IMR-90 (cell line): Measurements from ENCODE around the gene UBR1. TPM values are rescaled to one million over a fixed set of nuclear protein-coding genes. Genes with fewer than 3 reads are reported as not detected.

Source experiments
- ATAC-seq: fragments of 200-7000 bp; cut with Tn5 transposase; 2 replicates; pipeline ENCODE4 v1.9.1; 2020; ENCODE audit warnings: low read depth, mild to moderate bottlenecking, moderate library complexity
- BruUV-seq: library from RNA; stranded (reverse); fragments of 400-500 nt; replicated peaks from 2 replicates; lab custom pipeline; 2021; lab: Mats Ljungman, UMichigan
- CTCF ChIA-PET: fragments of 300-600 bp; formaldehyde crosslinking; extraction: SDS; loops from one replicate; lab custom pipeline; 2021; ENCODE audit warnings: antibody characterized with exemption; lab: Yijun Ruan, JAX
- POLR2A ChIA-PET: fragments of 300-600 bp; sonication (Branson Sonifier 250); formaldehyde crosslinking; loops from one replicate; lab custom pipeline; 2022; ENCODE audit warnings: antibody characterized with exemption; ENCODE audit not compliant: unreplicated experiment; lab: Charles Lee
- DNase-seq: peaks from one replicate; pipeline ENCODE4 v3.0.0; 2013
- H2AFZ ChIP-seq: replicated peaks from 2 replicates; pipeline ENCODE3; 2013; ENCODE audit warnings: low read length, mild to moderate bottlenecking; ENCODE audit not compliant: poor library complexity
- H2AK5ac ChIP-seq: 2 replicates; pipeline ENCODE4 v1.6.1; 2013; ENCODE audit warnings: low read depth, low read length, inconsistent platforms
- H2AK9ac ChIP-seq: replicated peaks from 2 replicates; pipeline ENCODE3; 2013; ENCODE audit warnings: mild to moderate bottlenecking, low read depth, low read length, moderate library complexity; ENCODE audit not compliant: poor library complexity
- H2BK120ac ChIP-seq: 2 replicates; pipeline ENCODE4 v1.6.1; 2013; ENCODE audit warnings: low read depth, low read length, inconsistent platforms
- H2BK15ac ChIP-seq: 3 replicates; pipeline ENCODE4 v1.6.1; 2013; ENCODE audit warnings: low read depth, low read length, inconsistent platforms
- H2BK20ac ChIP-seq: 2 replicates; pipeline ENCODE4 v1.6.1; 2013; ENCODE audit warnings: low read depth, mild to moderate bottlenecking, inconsistent platforms, low read length, moderate library complexity
- H2BK5ac ChIP-seq: 2 replicates; pipeline ENCODE4 v1.6.1; 2013; ENCODE audit warnings: mild to moderate bottlenecking, low read depth, low read length, inconsistent platforms; ENCODE audit not compliant: poor library complexity, severe bottlenecking
- H3K14ac ChIP-seq: replicated peaks from 2 replicates; pipeline ENCODE4 v1.6.1; 2013; ENCODE audit warnings: low read depth, low read length, inconsistent platforms
- H3K18ac ChIP-seq: 2 replicates; pipeline ENCODE4 v1.6.1; 2013; ENCODE audit warnings: low read depth, low read length, control low read depth
- H3K23ac ChIP-seq: 2 replicates; pipeline ENCODE4 v1.6.1; 2013; ENCODE audit warnings: low read depth, low read length, inconsistent platforms
- H3K27ac ChIP-seq: 2 replicates; pipeline ENCODE4 v1.5.1; 2013; ENCODE audit warnings: mild to moderate bottlenecking, control low read depth, low read length; ENCODE audit not compliant: insufficient read depth
- H3K27me3 ChIP-seq: 2 replicates; pipeline ENCODE4 v1.6.1; 2013; ENCODE audit warnings: low read length; ENCODE audit not compliant: control insufficient read depth, insufficient read depth
- H3K36me3 ChIP-seq: 2 replicates; pipeline ENCODE4 v1.6.1; 2013; ENCODE audit warnings: low read length, mixed read lengths; ENCODE audit not compliant: control insufficient read depth, insufficient read depth
- H3K4ac ChIP-seq: 2 replicates; pipeline ENCODE4 v1.6.1; 2013; ENCODE audit warnings: low read depth, low read length, inconsistent platforms
- H3K4me1 ChIP-seq: 2 replicates; pipeline ENCODE4 v1.6.1; 2013; ENCODE audit warnings: low read length, mixed read lengths; ENCODE audit not compliant: control insufficient read depth, insufficient read depth
- H3K4me2 ChIP-seq: 2 replicates; pipeline ENCODE4 v1.6.1; 2013; ENCODE audit warnings: low read depth, mild to moderate bottlenecking, control low read depth, low read length, moderate library complexity
- H3K4me3 ChIP-seq: 2 replicates; pipeline ENCODE4 v1.5.1; 2013; ENCODE audit warnings: low read depth, mild to moderate bottlenecking, control low read depth, low read length, moderate library complexity; ENCODE audit not compliant: insufficient read depth
- H3K56ac ChIP-seq: 2 replicates; pipeline ENCODE4 v1.6.1; 2013; ENCODE audit warnings: low read length, inconsistent platforms; ENCODE audit not compliant: insufficient read depth; ENCODE audit errors: extremely low read depth
- H3K79me1 ChIP-seq, 2 experiments: 2 replicates each; pipeline ENCODE4 v1.6.1; 2013; ENCODE audit warnings: low read length in 2 of 2, inconsistent platforms in 1 of 2, low read depth in 1 of 2
- H3K9ac ChIP-seq: 2 replicates; pipeline ENCODE4 v1.6.1; 2013; ENCODE audit warnings: low read depth, low read length, control low read depth
- H3K9me1 ChIP-seq: 2 replicates; pipeline ENCODE4 v1.6.1; 2013; ENCODE audit warnings: low read length, inconsistent platforms; ENCODE audit not compliant: insufficient read depth
- H3K9me3 ChIP-seq: 2 replicates; pipeline ENCODE4 v1.6.1; 2013; ENCODE audit warnings: low read length; ENCODE audit not compliant: control insufficient read depth, insufficient read depth
- H4K20me1 ChIP-seq: 2 replicates; pipeline ENCODE4 v1.6.1; 2013; ENCODE audit warnings: low read length, inconsistent platforms; ENCODE audit not compliant: insufficient read depth
- H4K5ac ChIP-seq: 2 replicates; pipeline ENCODE4 v1.6.1; 2013; ENCODE audit warnings: mild to moderate bottlenecking, low read depth, low read length, control low read depth
- H4K8ac ChIP-seq, 2 experiments: 2 replicates each; pipeline ENCODE4 v1.6.1; 2013; ENCODE audit warnings: low read depth in 2 of 2, low read length in 2 of 2, control low read depth in 1 of 2, inconsistent platforms in 1 of 2
- H4K91ac ChIP-seq: 2 replicates; pipeline ENCODE4 v1.6.1; 2013; ENCODE audit warnings: low read depth, low read length, inconsistent platforms; ENCODE audit not compliant: insufficient read depth
- CHD1 ChIP-seq: IDR thresholded peaks from 2 replicates; pipeline ENCODE4 v1.6.1; 2012; ENCODE audit warnings: low read depth, low read length, improper control_type of control experiment
- FOS ChIP-seq: fragments of 150-350 bp; IDR thresholded peaks from 2 replicates; pipeline ENCODE4 v1.6.1; 2016; ENCODE audit warnings: low read depth, low read length
- MAFK ChIP-seq: IDR thresholded peaks from 2 replicates; pipeline ENCODE4 v1.6.1; 2012; ENCODE audit warnings: low read depth, low read length, improper control_type of control experiment
- MXI1 ChIP-seq: IDR thresholded peaks from 2 replicates; pipeline ENCODE4 v1.6.1; 2012; ENCODE audit warnings: low read depth, mild to moderate bottlenecking, low read length, moderate library complexity, borderline replicate concordance
- NFE2L2 ChIP-seq: fragments of 150-350 bp; IDR thresholded peaks from 2 replicates; pipeline ENCODE4 v1.6.1; 2016; ENCODE audit warnings: low read depth, mild to moderate bottlenecking, low read length
- POLR2A ChIP-seq: IDR thresholded peaks from 2 replicates; pipeline ENCODE4 v1.6.1; 2012; ENCODE audit warnings: mild to moderate bottlenecking, low read depth, low read length
- RFX5 ChIP-seq: IDR thresholded peaks from 2 replicates; pipeline ENCODE4 v1.8.0; 2012; ENCODE audit warnings: low read depth, mild to moderate bottlenecking, low read length, moderate library complexity
- WGBS, 2 experiments: methylation state at CpG; one replicate each; pipeline versions ENCODE4 v1.1.5 to v1.1.7; 2013; ENCODE audit warnings: missing lambda C conversion rate in 2 of 2; ENCODE audit not compliant: insufficient read length in 1 of 2; ENCODE audit errors: extremely low coverage in 2 of 2; 5-methylcytosine and 5-hydroxymethylcytosine counted together
- dilution Hi-C: fragments of 300-500 bp; cut with HindIII; formaldehyde crosslinking; loops from one replicate; pipeline ENCODE4 v1.14.3; 2018; ENCODE audit warnings: low sequenced_read_pairs; ENCODE audit not compliant: unreplicated experiment
- in situ Hi-C: fragments of 300-500 bp; cut with MboI; formaldehyde crosslinking; loops from 3 replicates; pipeline ENCODE4 v1.14.3; 2019; ENCODE audit warnings: low sequenced_read_pairs, inconsistent platforms, mixed read lengths
- intact Hi-C: fragments of 100-400 bp; cut with micrococcal nuclease; formaldehyde crosslinking; loops from 2 replicates; pipeline ENCODE4 v1.10.0; 2022
- polyA plus RNA-seq, 3 experiments: library from polyadenylated mRNA; depleted of rRNA; stranded (reverse); fragments of >200 nt; gene quantifications; 2 replicates each; pipeline ENCODE4 v1.2.3, GENCODE V29; 2012; ENCODE audit warnings: low replicate concordance in 1 of 3
- total RNA-seq: library from RNA; depleted of rRNA; stranded (reverse); fragments of >200 nt; gene quantifications from 2 replicates; pipeline ENCODE4 v1.2.3, GENCODE V29; 2012
- TF ChIP-seq, protein P1 (sequence below): fragments of 150-350 bp; IDR thresholded peaks from 2 replicates; pipeline ENCODE4 v1.6.1; 2016; ENCODE audit warnings: low read depth, mild to moderate bottlenecking, low read length, moderate library complexity, borderline replicate concordance

UBR1 gene
- total and polyA plus RNA-seq, 2 of the 4 experiments (the other 2 are of a cell fraction) = 6.5 to 30.1 TPM

DNA sequence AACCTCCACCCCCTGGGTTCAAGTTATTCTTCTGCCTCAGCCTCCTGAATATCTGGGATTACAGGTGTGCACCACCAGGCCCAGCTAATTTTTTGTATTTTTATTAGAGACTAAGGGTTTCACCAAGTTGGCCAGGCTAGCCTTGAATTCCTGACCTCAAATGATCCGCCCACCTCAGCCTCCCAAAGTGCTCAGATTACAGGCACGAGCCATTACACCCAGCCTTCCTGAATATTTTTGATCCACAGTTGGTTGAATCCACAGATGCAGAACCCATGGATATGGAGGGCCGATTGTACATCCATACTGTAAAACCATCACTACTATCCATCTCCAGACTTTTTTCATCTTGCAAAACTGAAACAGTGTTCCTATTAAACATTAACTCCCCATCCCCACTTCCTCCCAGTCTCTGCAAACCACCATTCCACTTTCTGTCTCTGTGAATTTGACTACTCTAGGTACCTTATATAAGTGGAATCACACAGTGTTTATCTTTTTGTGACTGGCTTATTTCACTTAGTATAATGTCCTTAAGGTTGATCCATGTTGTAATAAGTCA is 19.3 kb upstream of the UBR1 start:
- ATAC-seq (no peak), DNase-seq (no peak)
- Histone ChIP-seq H3K27me3 (no peaks in the 10 kb centered on the region), H3K4me3 (no peak overlapping the region), H3K4me1 (no peaks in the 10 kb centered on the region), H3K9me1 (no peaks in the 10 kb centered on the region), H4K5ac (no peak overlapping the region), H3K56ac (no peak overlapping the region), H3K36me3 (no peaks in the 10 kb centered on the region), H3K9ac (no peak overlapping the region), H2BK120ac (no peak overlapping the region), H3K27ac (no peak overlapping the region), H2BK20ac (no peak overlapping the region), H4K20me1 (no peaks in the 10 kb centered on the region), H3K4ac (no peak overlapping the region), H4K8ac (no peak overlapping the region), H3K18ac (no peak overlapping the region), H3K14ac (no peak overlapping the region), H3K23ac (no peak overlapping the region), H2AK5ac (no peak overlapping the region), H2BK5ac (no peak overlapping the region), H4K91ac (no peak overlapping the region), H3K79me1 (no peaks in the 10 kb centered on the region; a peak in 1 of 4 replicates), H3K9me3 (no peaks in the 10 kb centered on the region), H2AK9ac (no peak overlapping the region), H2BK15ac (no peak overlapping the region), H2AFZ (no peak overlapping the region), H3K4me2 (no peak overlapping the region)
- no TSS peak for BruUV-seq
- ChIA-PET CTCF (no interaction called here), POLR2A (no interaction called here)
- no peak for TF ChIP-seq CHD1
- no peak for TF ChIP-seq RFX5
- TF ChIP-seq NFE2L2 = no peak
- TF ChIP-seq MAFK = no peak
- no peak for TF ChIP-seq FOS
- TF ChIP-seq, protein P1, sequence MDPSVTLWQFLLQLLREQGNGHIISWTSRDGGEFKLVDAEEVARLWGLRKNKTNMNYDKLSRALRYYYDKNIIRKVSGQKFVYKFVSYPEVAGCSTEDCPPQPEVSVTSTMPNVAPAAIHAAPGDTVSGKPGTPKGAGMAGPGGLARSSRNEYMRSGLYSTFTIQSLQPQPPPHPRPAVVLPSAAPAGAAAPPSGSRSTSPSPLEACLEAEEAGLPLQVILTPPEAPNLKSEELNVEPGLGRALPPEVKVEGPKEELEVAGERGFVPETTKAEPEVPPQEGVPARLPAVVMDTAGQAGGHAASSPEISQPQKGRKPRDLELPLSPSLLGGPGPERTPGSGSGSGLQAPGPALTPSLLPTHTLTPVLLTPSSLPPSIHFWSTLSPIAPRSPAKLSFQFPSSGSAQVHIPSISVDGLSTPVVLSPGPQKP = no peak
- TF ChIP-seq MXI1 = no peak
- no peak for TF ChIP-seq POLR2A
- intact Hi-C loops (no loop called here), dilution Hi-C loops (no loop called here), in situ Hi-C loops (no loop called here)
- 80% methylated on average over 1 of the region's 3 CpGs; no CpG with 5 or more reads in 1 of the 2 experiments for WGBS, 2 experiments
